PC-3 (cell line): ENCODE data around the gene EPHA10. TPM values are rescaled to one million over a fixed set of nuclear protein-coding genes. Genes with fewer than 3 reads are reported as not detected.

ENCODE experiments used
- ATAC-seq: fragments of 200-7000 bp; cut with Tn5 transposase; 2 replicates; pipeline ENCODE4 v1.9.1; 2020; ENCODE audit warnings: mild to moderate bottlenecking, moderate library complexity
- BruUV-seq: library from RNA; stranded (reverse); fragments of 400-500 nt; replicated peaks from 2 replicates; lab custom pipeline; 2021; lab: Mats Ljungman, UMichigan
- CTCF ChIA-PET: fragments of 300-600 bp; sonication (Branson Sonifier 250); formaldehyde crosslinking; loops from one replicate; lab custom pipeline; 2022; ENCODE audit warnings: antibody characterized with exemption; lab: Charles Lee
- POLR2A ChIA-PET: fragments of 300-600 bp; sonication (Branson Sonifier 250); formaldehyde crosslinking; loops from one replicate; lab custom pipeline; 2022; ENCODE audit warnings: antibody characterized with exemption; ENCODE audit not compliant: unreplicated experiment; lab: Charles Lee
- DNase-seq: peaks from one replicate; pipeline ENCODE4 v3.0.0-alpha.2; 2015
- H2AFZ ChIP-seq: fragments of 300-600 bp; sonication (generic); 2 replicates; pipeline ENCODE4 v1.6.0; 2016; ENCODE audit warnings: antibody characterized with exemption, low read length
- H3F3A ChIP-seq: fragments of 300-600 bp; sonication (generic); one replicate; pipeline ENCODE4 v1.6.0; 2017; ENCODE audit warnings: antibody characterized with exemption, low read length, control low read depth, mild to moderate bottlenecking; ENCODE audit not compliant: unreplicated experiment
- H3K27ac ChIP-seq: fragments of 300-600 bp; sonication (generic); 2 replicates; pipeline ENCODE4 v1.5.1; 2016; ENCODE audit warnings: mild to moderate bottlenecking, low read length
- H3K27me3 ChIP-seq: fragments of 300-600 bp; sonication (generic); 2 replicates; pipeline ENCODE4 v1.6.1; 2016; ENCODE audit warnings: low read length, mixed read lengths
- H3K36me3 ChIP-seq: fragments of 300-600 bp; sonication (generic); 2 replicates; pipeline ENCODE4 v1.6.1; 2016; ENCODE audit warnings: low read depth, mixed run types, low read length, mixed read lengths
- H3K4me1 ChIP-seq: fragments of 300-600 bp; sonication (generic); 2 replicates; pipeline ENCODE4 v1.5.1; 2016; ENCODE audit warnings: low read length; ENCODE audit not compliant: insufficient read depth
- H3K4me2 ChIP-seq: fragments of 300-600 bp; sonication (generic); 2 replicates; pipeline ENCODE4 v1.6.0; 2016; ENCODE audit warnings: low read length
- H3K4me3 ChIP-seq: fragments of 300-600 bp; sonication (generic); 2 replicates; pipeline ENCODE4 v1.5.1; 2016; ENCODE audit warnings: mild to moderate bottlenecking, low read length, mixed read lengths
- H3K79me2 ChIP-seq: fragments of 300-600 bp; sonication (generic); 2 replicates; pipeline ENCODE4 v1.6.1; 2017; ENCODE audit warnings: low read length, mixed read lengths
- H3K9ac ChIP-seq: fragments of 300-600 bp; sonication (generic); 2 replicates; pipeline ENCODE4 v1.6.0; 2016; ENCODE audit warnings: mild to moderate bottlenecking, low read length
- H3K9me2 ChIP-seq: fragments of 300-600 bp; sonication (generic); replicated peaks from 2 replicates; pipeline ENCODE4 v1.6.1; 2016; ENCODE audit warnings: mixed run types, low read length, mixed read lengths
- H3K9me3 ChIP-seq: fragments of 300-600 bp; sonication (generic); 2 replicates; pipeline ENCODE4 v1.6.1; 2016; ENCODE audit warnings: low read length, mixed read lengths
- H4K20me1 ChIP-seq: fragments of 300-600 bp; sonication (generic); 2 replicates; pipeline ENCODE4 v1.6.1; 2016; ENCODE audit warnings: low read length, mixed read lengths
- CTCF ChIP-seq: fragments of 300-600 bp; sonication (generic); conservative IDR thresholded peaks from 2 replicates; pipeline ENCODE4 v1.5.1; 2017; ENCODE audit warnings: antibody characterized with exemption, low read depth, mild to moderate bottlenecking, low read length
- EZH2 ChIP-seq: fragments of 300-600 bp; sonication (generic); IDR thresholded peaks from one replicate; pipeline ENCODE4 v1.6.1; 2017; ENCODE audit warnings: antibody characterized with exemption, mild to moderate bottlenecking, low read length; ENCODE audit not compliant: unreplicated experiment
- EZH2phosphoT487 ChIP-seq: fragments of 300-600 bp; sonication (generic); IDR thresholded peaks from 2 replicates; pipeline ENCODE4 v1.6.1; 2018; ENCODE audit warnings: mild to moderate bottlenecking, antibody characterized with exemption, low read length, borderline replicate concordance
- intact Hi-C: fragments of 100-400 bp; cut with micrococcal nuclease; formaldehyde crosslinking; loops from 2 replicates; pipeline ENCODE4 v1.9.0; 2023
- total RNA-seq: library from RNA; depleted of rRNA; stranded (reverse); fragments of >200 nt; gene quantifications from 2 replicates; pipeline ENCODE4 v1.2.3, GENCODE V29; 2014

EPHA10 gene
- total RNA-seq, 1 experiment from 2014 or later = 3.5 TPM

- peak overlapping the region; percentile 59 for H3K4me3 ChIP-seq
- peak overlapping the region; percentile 55 for H3K4me2 ChIP-seq
- no peaks in the 10 kb centered on the region for H3F3A ChIP-seq
- no peak overlapping the region for H3K27ac ChIP-seq
- no peaks in the 10 kb centered on the region for H3K79me2 ChIP-seq
- peak overlapping the region; percentile 64; the same call in 1 of the 2 replicates for H2AFZ ChIP-seq
- no peak overlapping the region for H3K9ac ChIP-seq
- peaks cover 5% of the 10 kb centered on the region; the same call in 1 of the 2 replicates for H3K4me1 ChIP-seq
- no TSS peak for BruUV-seq
- H3K9me3 ChIP-seq = no peaks in the 10 kb centered on the region
- no peak for TF ChIP-seq CTCF
- no peak for TF ChIP-seq EZH2
- no peak for TF ChIP-seq EZH2phosphoT487
- peak; percentile 11 for ATAC-seq
- H4K20me1 ChIP-seq = no peaks in the 10 kb centered on the region
- no peaks in the 10 kb centered on the region for H3K36me3 ChIP-seq
- CTCF ChIA-PET = no interaction called here
- H3K9me2 ChIP-seq = no peaks in the 10 kb centered on the region
- no peaks in the 10 kb centered on the region for H3K27me3 ChIP-seq
- intact Hi-C loops = no loop called here
- no peak for DNase-seq
- POLR2A ChIA-PET = no interaction called here
Observed at GRCh38 chr1:37752213-37752582, 12.7 kb downstream of the EPHA10 start.

GRCh38 chr1:37748565-37748964, 16.4 kb downstream of the EPHA10 start:
- intact Hi-C loops = no loop called here
- no TSS peak for BruUV-seq

More at GRCh38 chr1:37748565-37748964, 16.4 kb downstream of the EPHA10 start:
- Histone ChIP-seq H3K4me1 (no peaks in the 10 kb centered on the region), H3K9ac (no peak overlapping the region), H3K36me3 (no peaks in the 10 kb centered on the region), H2AFZ (no peak overlapping the region), H3K4me3 (no peak overlapping the region), H3F3A (no peaks in the 10 kb centered on the region), H4K20me1 (no peaks in the 10 kb centered on the region), H3K27ac (no peak overlapping the region), H3K9me2 (no peaks in the 10 kb centered on the region), H3K79me2 (no peaks in the 10 kb centered on the region), H3K9me3 (no peaks in the 10 kb centered on the region), H3K27me3 (no peaks in the 10 kb centered on the region), H3K4me2 (no peak overlapping the region)
- TF ChIP-seq CTCF (no peak), EZH2phosphoT487 (no peak), EZH2 (no peak)
- CTCF ChIA-PET = no interaction called here
- POLR2A ChIA-PET = no interaction called here
- DNase-seq = no peak
- ATAC-seq = no peak
